Testis (tissue), 2 donors: ENCODE results near the gene EFCAB8.

Experiments used
- POLR2A ChIP-seq: fragments of 450-650 bp; IDR thresholded peaks from one replicate; pipeline ENCODE4 v1.6.1; 2017; ENCODE audit warnings: antibody characterized with exemption, mild to moderate bottlenecking, moderate library complexity
- TF ChIP-seq, protein P1 (sequence below), 3 experiments: fragments of 450-650 bp in 2 of 3; fragments of 200-600 bp in 1 of 3; sonication (generic) in 1 of 3; IDR thresholded peaks; one replicate each; pipeline ENCODE4 v1.5.1; 2016 to 2019; ENCODE audit warnings: antibody characterized with exemption in 3 of 3, mild to moderate bottlenecking in 2 of 3, moderate library complexity in 1 of 3

DNA sequence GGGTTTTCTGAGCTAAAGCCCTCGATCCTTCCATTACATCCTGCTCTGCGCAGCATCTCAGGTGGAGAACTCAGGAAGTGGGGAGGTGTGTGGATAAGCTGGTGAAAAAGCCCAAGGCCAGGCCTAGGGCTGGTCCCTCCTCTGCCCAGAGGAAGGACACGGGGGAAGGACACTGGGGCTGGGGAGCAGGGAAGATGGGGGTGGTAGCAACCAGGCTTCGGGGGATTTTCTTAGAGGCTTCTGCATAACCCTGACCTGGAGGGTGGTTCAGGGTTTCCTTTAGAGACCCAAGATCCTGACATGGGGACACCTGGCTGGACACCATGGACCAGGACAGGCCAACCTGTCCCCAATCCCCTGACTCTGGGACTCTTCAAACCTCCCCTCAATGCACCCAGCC is 107.7 kb downstream of the EFCAB8 start:
- TF ChIP-seq, protein P1, sequence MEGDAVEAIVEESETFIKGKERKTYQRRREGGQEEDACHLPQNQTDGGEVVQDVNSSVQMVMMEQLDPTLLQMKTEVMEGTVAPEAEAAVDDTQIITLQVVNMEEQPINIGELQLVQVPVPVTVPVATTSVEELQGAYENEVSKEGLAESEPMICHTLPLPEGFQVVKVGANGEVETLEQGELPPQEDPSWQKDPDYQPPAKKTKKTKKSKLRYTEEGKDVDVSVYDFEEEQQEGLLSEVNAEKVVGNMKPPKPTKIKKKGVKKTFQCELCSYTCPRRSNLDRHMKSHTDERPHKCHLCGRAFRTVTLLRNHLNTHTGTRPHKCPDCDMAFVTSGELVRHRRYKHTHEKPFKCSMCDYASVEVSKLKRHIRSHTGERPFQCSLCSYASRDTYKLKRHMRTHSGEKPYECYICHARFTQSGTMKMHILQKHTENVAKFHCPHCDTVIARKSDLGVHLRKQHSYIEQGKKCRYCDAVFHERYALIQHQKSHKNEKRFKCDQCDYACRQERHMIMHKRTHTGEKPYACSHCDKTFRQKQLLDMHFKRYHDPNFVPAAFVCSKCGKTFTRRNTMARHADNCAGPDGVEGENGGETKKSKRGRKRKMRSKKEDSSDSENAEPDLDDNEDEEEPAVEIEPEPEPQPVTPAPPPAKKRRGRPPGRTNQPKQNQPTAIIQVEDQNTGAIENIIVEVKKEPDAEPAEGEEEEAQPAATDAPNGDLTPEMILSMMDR (IDR thresholded peaks at IDR 0.05) = no peak
- TF ChIP-seq POLR2A = no peak
